Effector CD4-positive, alpha-beta T cell (primary cell): Measurements from ENCODE around the gene UBXN11.

ENCODE experiments used
- DNase-seq: peaks from one replicate; pipeline ENCODE4 v3.0.0-alpha.2; 2020

Gene UBXN11

DNA sequence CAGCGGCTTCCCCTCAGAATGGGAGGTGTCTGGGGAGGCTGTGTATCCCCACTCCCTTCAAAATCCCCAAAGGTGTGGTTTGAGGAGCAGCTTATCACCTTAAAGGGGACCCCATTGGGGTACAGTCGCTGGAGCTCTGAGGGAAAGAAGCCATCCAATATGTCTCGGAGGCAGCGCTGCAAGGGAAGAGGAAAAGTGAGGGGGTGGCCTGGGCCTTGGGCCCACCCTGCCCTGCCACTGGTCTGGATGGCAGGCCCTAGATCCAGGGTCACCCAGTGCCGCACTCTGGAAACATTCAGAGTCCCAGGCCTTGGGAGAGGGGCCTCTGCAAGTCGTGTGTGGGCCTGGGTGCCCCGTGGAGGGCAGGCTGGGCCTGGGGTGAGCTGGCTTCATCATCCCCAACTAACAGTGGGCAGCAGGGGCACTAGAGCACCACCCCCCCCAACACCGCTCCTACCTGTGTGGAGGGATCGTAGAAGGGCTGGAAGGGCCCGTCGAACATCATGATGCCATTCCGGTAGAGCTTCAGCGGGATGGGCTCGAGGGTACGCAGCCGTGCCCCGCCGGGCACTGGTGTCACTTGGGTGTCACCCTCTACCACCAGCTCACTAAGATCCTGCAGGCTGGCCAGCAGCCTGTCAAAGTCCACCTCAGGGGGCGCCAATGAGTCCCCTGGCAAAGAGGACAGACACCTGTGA lies 20.9 kb downstream of the UBXN11 start:
- DNase-seq, result no peak

- DNase-seq, result peak; percentile 94
Measured at GRCh38 chr1:26284597-26285347, 21.7 kb downstream of the UBXN11 start.

DNA sequence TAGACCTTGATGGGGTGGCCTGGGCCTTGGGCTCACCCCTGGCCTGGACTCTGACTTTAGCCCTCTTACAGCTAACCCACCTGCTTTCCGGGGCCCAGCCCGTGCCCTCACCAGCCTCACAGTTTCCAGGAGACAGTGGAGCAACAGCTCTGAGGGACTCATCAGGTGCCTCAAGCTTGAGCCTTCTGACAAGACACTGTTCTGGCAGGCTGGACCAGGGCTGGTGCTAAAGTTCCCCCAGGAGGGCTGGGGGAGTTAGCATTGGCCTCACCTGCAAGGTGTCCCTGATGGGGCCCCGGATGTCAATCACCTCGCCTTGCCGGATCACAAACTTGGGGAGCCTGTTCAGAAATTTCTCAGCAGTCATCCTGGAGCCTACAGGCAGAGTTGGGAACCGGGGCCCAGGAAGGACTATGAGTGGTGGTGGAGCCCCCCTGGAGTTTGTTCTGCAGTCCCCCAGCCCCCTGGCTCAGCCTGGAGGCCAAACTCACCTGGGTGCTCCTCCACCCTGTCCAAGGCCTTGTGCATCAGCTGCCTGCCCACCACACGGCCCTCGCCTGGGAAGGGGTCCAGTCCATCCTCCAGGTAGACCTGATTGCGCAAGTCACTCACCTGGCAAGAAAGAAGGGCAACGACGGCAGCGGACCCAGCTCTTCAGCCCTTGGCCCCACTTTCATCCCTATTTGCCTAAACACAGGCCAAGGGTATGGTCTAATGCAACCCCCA lies 22.4 kb downstream of the UBXN11 start:
- DNase-seq, result no peak

DNA sequence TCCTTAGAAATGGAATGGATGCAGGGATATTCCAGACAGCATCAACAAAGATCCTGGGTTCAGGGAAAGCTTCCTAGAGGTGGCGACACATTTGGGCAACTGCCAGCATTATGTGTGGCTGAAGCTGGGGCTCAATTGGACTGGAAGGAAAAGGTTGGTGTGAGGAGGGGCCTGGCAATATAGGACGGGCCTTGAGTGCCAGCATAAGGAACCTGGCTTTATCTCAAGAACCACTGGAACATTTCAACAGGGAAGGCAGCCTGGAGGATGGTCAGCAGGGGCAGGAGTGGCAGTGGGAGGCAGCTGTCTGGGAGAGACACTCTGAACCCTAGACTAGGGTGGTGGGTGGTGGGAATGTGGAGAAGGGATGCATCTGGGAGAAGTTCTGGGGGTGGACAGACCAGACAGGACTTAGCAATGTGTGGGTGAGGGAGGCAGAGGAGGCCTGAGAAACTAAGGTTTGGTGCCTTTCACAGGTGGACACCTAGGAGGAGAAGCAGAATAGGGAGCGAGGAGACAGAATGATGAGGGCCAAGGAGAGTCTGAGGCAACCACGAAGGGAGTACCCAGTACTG lies 23.1 kb downstream of the UBXN11 start:
- no peak for DNase-seq

DNA sequence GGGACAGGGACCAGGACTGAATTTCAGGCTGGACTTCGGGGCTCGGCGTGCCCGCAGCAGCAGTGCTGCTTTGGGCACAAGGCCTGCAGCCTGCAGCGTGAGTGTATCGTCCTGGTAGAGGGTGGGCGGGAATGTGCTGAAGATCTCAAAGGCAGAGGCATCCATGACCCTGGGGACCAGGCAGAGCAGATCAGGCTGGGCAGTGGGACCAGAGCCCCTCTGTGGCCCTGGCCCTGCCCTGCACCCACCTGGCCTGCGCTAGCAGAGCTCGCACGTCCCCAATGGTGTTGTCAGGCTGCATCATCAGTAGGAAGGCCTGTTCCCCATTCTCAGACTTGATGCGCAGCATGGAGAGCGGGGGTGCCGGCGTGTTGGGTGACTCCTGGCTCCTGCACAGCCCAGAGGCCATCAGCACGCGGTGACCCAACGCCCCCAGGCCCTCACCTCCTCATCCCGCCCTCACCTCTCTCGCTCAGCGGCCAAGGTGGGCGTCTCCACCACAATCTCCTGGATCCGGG lies 24.0 kb downstream of the UBXN11 start:
- DNase-seq, result no peak

DNA sequence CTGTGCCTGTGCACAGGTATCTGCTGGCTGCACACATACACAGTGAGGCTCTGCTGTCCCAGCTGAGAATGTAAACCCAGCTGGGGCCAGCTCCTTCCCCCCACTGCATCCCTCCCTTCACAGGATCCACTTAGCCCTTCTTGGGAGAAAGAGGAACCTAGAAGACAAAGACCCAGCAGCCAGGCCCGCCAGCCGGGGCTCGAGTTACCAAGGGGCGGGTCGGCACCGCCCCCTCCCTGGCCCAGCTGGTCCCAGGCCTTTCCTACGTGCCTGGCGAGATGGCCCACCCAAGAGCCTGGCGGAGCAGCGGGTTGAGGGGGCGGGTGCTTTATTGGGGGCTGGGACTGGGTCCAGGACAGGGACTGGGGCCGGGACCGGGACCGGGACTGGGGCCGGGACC lies 24.5 kb downstream of the UBXN11 start:
- no peak for DNase-seq

- no peak for DNase-seq
Measured at GRCh38 chr1:26281091-26281958, 25.1 kb downstream of the UBXN11 start.

GRCh38 chr1:26280333-26281042 lies 25.9 kb downstream of the UBXN11 start:
- DNase-seq, result no peak

DNA sequence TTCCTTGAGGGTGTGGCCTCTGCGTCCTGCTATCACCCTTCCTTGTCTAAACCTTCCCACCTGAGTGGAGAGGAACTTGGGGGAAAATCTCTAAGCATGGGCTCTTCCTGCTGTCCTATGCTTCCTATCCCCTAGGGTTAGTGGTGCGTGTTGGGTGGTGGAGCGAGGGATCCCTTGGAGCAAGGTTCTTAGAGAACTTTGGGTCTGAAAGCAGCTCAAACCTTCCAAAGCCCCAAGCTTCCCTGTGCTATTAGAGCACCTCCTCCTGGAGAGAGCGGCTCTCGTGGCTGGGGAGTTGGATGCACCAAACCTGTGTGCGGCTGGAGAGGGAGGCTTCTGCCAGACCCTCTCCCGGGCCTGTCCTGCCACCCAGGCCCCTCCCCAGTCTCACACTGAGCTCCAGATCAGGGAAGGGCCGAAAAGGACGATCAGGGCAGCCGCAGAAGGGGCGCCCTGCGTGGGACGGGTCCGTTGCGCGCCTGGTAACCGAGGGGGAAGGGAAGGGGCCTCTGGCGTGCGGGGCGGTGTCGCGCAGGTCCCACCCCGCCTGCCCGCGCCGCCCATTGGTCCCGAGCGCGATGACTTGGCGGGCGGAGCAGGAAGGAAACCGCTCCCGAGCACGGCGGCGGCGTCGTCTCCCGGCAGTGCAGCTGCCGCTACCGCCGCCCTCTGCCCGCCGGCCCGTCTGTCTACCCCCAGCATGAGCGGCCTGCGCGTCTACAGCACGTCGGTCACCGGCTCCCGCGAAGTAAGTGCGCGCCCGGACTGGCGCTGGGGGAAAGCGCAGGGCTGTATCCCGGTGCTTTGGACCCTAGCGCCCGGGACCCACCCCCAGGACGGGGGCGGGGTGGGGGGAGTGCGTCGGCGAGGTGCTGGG lies 26.7 kb downstream of the UBXN11 start, which contains the start of gene SH3BGRL3:
SH3BGRL3 (plus strand) TSS at position 631 of the 877 bp plus-strand sequence; CDS start at position 701, 70 bp downstream.
- DNase-seq, result peak; percentile 84

DNA sequence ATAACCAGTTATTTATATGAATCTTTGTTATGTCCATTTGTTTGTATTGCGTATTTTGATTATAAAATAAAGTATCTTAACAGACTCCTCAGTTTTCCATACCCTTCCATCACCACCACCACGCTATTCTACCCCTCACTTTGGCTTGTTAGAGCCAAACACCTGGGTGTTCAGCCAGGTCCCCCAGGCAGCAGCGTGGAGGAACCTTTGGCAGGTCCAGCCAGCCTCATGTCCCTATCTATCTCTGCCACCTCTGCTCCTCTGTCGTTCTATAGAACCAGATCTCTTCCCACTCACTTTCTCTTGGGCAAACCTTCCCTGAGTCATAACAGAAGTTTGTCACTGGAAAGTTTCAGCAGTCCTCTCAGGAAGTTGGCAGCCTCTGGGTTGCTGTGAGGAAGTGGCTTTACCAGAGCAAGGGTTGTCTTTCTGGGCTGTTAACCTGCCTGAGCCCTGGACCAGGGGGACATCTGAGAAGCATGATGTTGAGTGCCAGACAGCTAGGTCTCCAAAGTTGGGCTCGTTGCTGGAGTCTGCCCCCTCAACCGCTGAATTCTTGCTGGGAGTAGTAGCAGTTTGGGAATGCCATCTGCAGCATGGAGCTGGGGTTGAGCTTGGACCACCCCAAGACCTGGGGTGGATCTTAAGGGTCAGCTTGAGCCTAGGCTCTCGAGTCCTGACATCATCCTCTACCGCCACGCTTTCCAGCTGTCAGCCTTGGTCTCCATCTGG lies 27.5 kb downstream of the UBXN11 start:
- DNase-seq, result no peak

DNA sequence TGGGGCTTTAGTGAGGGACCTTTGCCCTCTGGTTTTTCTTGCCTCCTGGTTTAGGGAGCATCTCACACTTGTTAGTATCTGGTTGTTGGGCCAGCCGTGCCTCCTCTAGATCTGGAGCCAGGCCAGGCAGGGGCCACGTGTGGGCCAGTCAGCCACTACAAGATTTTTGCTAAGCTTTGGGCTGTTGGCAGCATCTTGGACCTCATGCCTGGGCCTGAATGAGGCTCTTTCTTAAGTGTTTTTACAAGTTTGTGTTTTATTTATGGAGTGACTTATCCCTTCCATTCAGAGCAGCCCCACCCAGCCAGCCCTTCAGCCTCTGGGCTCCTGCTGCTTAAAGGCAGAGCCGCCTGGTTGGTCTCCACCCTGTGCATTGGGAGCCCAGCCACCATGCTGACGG lies 28.1 kb downstream of the UBXN11 start:
- DNase-seq, result no peak

DNA sequence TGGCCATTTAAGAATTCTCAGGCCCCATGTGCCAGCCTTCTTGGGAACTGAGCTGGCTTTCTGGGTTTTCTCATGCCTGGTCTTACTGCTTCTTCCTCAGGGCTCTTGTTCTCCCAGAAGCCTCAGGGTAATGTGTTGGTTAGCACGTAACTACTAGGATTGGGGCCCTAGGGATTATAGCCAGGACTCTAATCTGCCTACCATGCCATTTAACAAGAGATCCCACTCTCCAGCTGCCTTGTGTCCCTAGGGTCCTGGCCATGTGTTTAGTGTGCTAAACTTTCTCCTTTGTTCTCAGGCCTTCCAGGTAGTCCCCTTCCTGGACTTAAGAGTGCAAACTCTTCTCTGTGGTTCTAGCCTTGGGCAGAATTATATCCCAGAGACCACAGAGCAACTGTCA lies 28.7 kb downstream of the UBXN11 start:
- DNase-seq, result no peak

GRCh38 chr1:26277261-26277661 lies 29.2 kb downstream of the UBXN11 start:
- no peak for DNase-seq

GRCh38 chr1:26276432-26276838 lies 30.0 kb downstream of the UBXN11 start:
- no peak for DNase-seq

- peak; percentile 63 for DNase-seq
Measured at GRCh38 chr1:26275580-26276431, 30.6 kb downstream of the UBXN11 start.

GRCh38 chr1:26274801-26275425 lies 31.5 kb downstream of the UBXN11 start:
- no peak for DNase-seq

DNA sequence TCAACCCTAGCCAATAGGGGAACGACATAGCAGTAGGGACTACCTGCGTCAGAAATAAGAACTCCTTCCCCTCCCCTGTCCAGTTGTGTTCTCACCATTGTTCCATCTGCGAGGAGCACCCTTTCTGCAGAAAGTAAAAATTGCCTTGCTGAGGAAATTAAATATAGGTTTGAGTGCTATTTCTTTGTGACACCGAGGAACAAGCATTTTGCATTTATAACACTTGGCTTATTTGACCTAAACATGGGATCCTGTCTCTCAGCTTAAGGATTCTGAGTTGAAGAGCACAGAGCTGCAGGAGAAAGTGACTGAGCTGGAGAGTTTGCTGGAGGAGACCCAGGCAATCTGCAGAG lies 37.3 kb downstream of the UBXN11 start:
- DNase-seq, result no peak
